BLaER1 (cell line): ENCODE data around the gene SPINK1.
"Not testable (repeated sequence)": the region's sequence is repeated elsewhere in the genome, so short reads cannot be mapped to it uniquely, and the experiment has no call there.

Experiments used
- H3K27ac ChIP-seq: shearing (Covaris generic); formaldehyde crosslinking; 2 replicates; pipeline ENCODE4 v1.8.1; 2022
- H3K27me3 ChIP-seq: shearing (Covaris generic); formaldehyde crosslinking; 2 replicates; pipeline ENCODE4 v1.8.1; 2022
- H3K36me3 ChIP-seq: shearing (Covaris generic); formaldehyde crosslinking; 2 replicates; pipeline ENCODE4 v1.8.1; 2022
- H3K4me1 ChIP-seq: shearing (Covaris generic); formaldehyde crosslinking; 2 replicates; pipeline ENCODE4 v1.8.1; 2022
- H3K4me2 ChIP-seq: shearing (Covaris generic); formaldehyde crosslinking; 2 replicates; pipeline ENCODE4 v1.8.1; 2022
- H3K4me3 ChIP-seq: shearing (Covaris generic); formaldehyde crosslinking; 2 replicates; pipeline ENCODE4 v1.8.1; 2022
- H3K9ac ChIP-seq: shearing (Covaris generic); formaldehyde crosslinking; 2 replicates; pipeline ENCODE4 v1.8.1; 2022
- H3K9me3 ChIP-seq: shearing (Covaris generic); formaldehyde crosslinking; 2 replicates; pipeline ENCODE4 v1.8.1; 2022
- H4K20me1 ChIP-seq: shearing (Covaris generic); formaldehyde crosslinking; 2 replicates; pipeline ENCODE4 v1.8.1; 2022
- Cebpa-rat ChIP-seq: shearing (Covaris generic); IDR thresholded peaks from 2 replicates; pipeline ENCODE4 v1.8.1; 2022

The SPINK1 gene, protein sequence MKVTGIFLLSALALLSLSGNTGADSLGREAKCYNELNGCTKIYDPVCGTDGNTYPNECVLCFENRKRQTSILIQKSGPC

GRCh38 chr5:147831465-147831864 is at the start of gene SPINK1:
Gene SPINK1, minus strand, starts transcription at chr5:147831671. Its CDS starts 94 bp downstream, at chr5:147831577.
- Histone ChIP-seq H3K4me3 (no peak within 1 kb of the TSS), H4K20me1 (no peaks in the 10 kb centered on the region), H3K27ac (no peak within 1 kb of the TSS), H3K36me3 (no peaks in the 10 kb centered on the region), H3K9ac (no peak within 1 kb of the TSS), H3K4me1 (no peaks in the 10 kb centered on the region), H3K9me3 (no peaks in the 10 kb centered on the region), H3K27me3 (no peaks in the 10 kb centered on the region), H3K4me2 (no peak within 1 kb of the TSS)
- TF ChIP-seq Cebpa-rat: no peak

- no peaks in the 10 kb centered on the region for H3K27me3 ChIP-seq
- no peak for TF ChIP-seq Cebpa-rat
- no peak overlapping the region for H3K9ac ChIP-seq
- H4K20me1 ChIP-seq: no peaks in the 10 kb centered on the region
- H3K27ac ChIP-seq: no peak overlapping the region
- H3K36me3 ChIP-seq: no peaks in the 10 kb centered on the region
- no peaks in the 10 kb centered on the region for H3K4me1 ChIP-seq
- H3K4me2 ChIP-seq: no peak overlapping the region
- no peak overlapping the region for H3K4me3 ChIP-seq
- H3K9me3 ChIP-seq: no peaks in the 10 kb centered on the region
These were observed 49.0 kb upstream of the SPINK1 start for GRCh38 chr5:147880487-147880886.

GRCh38 chr5:147879784-147880183 is 48.3 kb upstream of the SPINK1 start:
- no peaks in the 10 kb centered on the region for H3K36me3 ChIP-seq
- no peaks in the 10 kb centered on the region for H3K4me1 ChIP-seq
- TF ChIP-seq Cebpa-rat: no peak
- H3K27me3 ChIP-seq: no peaks in the 10 kb centered on the region
- no peak overlapping the region for H3K27ac ChIP-seq
- no peaks in the 10 kb centered on the region for H4K20me1 ChIP-seq
- no peak overlapping the region for H3K4me2 ChIP-seq
- no peak overlapping the region for H3K4me3 ChIP-seq
- H3K9ac ChIP-seq: no peak overlapping the region
- H3K9me3 ChIP-seq: no peaks in the 10 kb centered on the region

DNA sequence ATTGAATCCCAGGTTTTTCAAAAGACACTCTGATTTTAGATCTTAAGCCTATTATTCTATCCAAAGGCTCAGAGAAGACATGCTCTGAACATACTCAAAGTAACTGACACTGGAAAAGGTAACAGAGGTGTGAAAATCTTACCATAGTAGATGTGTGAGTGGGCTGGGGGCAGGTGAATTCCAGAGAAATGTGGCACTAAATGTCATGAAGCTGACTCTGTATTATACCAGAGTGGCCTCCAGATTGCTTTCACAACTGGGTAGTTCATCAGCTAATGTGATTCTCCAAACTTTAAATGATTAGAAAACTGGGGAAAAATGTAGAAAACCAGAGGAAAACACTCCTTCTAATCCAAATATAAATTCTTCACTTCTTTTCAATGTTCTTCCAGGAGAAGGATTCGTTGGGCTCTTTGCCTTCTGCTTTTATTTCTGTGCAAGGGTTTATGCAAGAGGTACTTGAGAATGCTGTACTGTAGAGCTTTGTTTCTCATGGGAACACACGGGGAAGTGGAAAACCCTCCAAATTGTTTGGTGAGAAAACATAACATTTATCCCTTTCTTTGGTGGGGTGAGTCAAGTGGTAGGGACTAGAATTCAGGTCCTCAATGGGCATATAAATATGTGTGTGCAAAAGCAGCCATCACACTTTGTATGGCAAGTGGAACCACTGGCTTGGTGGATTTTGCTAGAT is 46.7 kb upstream of the SPINK1 start, which contains the start of gene SCGB3A2:
SCGB3A2 (plus strand) TSS at position 646 of the 694 bp plus-strand sequence. CDS start 93 bp downstream, outside the sequence.
- H3K4me1 ChIP-seq: no peaks in the 10 kb centered on the region
- H3K9me3 ChIP-seq: no peaks in the 10 kb centered on the region
- no peak within 1 kb of the TSS for H3K4me2 ChIP-seq
- no peak within 1 kb of the TSS for H3K9ac ChIP-seq
- no peaks in the 10 kb centered on the region for H4K20me1 ChIP-seq
- TF ChIP-seq Cebpa-rat: no peak
- H3K27me3 ChIP-seq: no peaks in the 10 kb centered on the region
- no peaks in the 10 kb centered on the region for H3K36me3 ChIP-seq
- no peak within 1 kb of the TSS for H3K27ac ChIP-seq
- no peak within 1 kb of the TSS for H3K4me3 ChIP-seq

DNA sequence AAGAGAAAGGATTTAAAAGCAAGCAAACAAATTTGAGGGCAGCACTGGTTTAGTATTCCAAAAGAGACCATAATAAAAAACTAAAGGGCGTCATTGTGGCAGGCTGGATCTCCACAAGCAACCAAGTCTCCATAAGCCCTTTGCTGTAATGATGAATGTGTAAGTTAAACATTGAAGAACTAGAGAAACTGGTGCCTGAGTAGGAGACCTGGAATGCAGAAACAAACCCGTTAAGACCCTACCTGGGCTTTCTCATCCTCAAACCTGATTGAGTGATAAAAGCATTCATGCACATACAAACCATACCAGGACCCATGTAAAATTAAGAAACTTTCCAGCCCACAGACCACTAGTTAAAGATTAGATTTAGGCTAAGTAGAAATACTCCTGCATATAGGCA is 45.2 kb upstream of the SPINK1 start:
- Histone ChIP-seq H4K20me1 (no peaks in the 10 kb centered on the region), H3K27ac (no peak overlapping the region), H3K9me3 (no peaks in the 10 kb centered on the region), H3K4me3 (no peak overlapping the region), H3K27me3 (no peaks in the 10 kb centered on the region), H3K4me1 (no peaks in the 10 kb centered on the region), H3K4me2 (no peak overlapping the region), H3K9ac (no peak overlapping the region), H3K36me3 (no peaks in the 10 kb centered on the region)
- no peak for TF ChIP-seq Cebpa-rat

GRCh38 chr5:147876141-147876540 is 44.7 kb upstream of the SPINK1 start:
- H3K27me3 ChIP-seq: no peaks in the 10 kb centered on the region
- no peak overlapping the region for H3K4me3 ChIP-seq
- H4K20me1 ChIP-seq: no peaks in the 10 kb centered on the region
- H3K4me1 ChIP-seq: no peaks in the 10 kb centered on the region
- no peaks in the 10 kb centered on the region for H3K9me3 ChIP-seq
- no peak overlapping the region for H3K27ac ChIP-seq
- no peak for TF ChIP-seq Cebpa-rat
- H3K36me3 ChIP-seq: no peaks in the 10 kb centered on the region
- no peak overlapping the region for H3K4me2 ChIP-seq
- no peak overlapping the region for H3K9ac ChIP-seq

DNA sequence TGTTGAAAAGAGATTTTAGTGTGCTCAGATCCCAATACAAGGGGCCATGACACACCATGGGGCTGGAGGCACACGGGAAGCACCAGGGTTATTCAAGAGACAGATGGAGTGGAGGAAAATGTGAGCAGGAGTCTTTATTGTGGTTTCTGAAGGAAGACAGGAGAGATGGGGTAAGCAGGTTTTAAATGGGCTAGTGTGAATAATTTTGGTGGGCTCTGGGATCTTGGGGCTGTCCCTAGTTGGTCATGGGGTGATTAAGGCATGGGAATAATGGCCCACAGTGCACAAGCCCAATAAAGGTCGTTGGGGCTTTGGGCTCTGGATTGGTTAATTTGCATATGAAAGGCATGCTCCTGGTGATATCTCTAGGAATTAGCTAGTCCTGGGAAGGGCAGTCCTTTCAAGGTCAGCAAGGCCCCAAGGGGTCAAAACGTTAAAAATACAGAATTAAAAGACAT is 43.5 kb upstream of the SPINK1 start:
- Histone ChIP-seq H3K4me1 (no peaks in the 10 kb centered on the region), H3K9ac (no peak overlapping the region), H4K20me1 (no peaks in the 10 kb centered on the region), H3K36me3 (no peaks in the 10 kb centered on the region), H3K9me3 (no peaks in the 10 kb centered on the region), H3K27ac (no peak overlapping the region), H3K4me3 (no peak overlapping the region), H3K4me2 (no peak overlapping the region), H3K27me3 (no peaks in the 10 kb centered on the region)
- no peak for TF ChIP-seq Cebpa-rat

- H3K27ac ChIP-seq, H3K4me1 ChIP-seq, H3K27me3 ChIP-seq, H3K9ac ChIP-seq, H3K36me3 ChIP-seq, H3K4me3 ChIP-seq, H3K4me2 ChIP-seq, H4K20me1 ChIP-seq, H3K9me3 ChIP-seq: not testable (repeated sequence)
These were observed 42.8 kb upstream of the SPINK1 start for GRCh38 chr5:147874118-147874875.

DNA sequence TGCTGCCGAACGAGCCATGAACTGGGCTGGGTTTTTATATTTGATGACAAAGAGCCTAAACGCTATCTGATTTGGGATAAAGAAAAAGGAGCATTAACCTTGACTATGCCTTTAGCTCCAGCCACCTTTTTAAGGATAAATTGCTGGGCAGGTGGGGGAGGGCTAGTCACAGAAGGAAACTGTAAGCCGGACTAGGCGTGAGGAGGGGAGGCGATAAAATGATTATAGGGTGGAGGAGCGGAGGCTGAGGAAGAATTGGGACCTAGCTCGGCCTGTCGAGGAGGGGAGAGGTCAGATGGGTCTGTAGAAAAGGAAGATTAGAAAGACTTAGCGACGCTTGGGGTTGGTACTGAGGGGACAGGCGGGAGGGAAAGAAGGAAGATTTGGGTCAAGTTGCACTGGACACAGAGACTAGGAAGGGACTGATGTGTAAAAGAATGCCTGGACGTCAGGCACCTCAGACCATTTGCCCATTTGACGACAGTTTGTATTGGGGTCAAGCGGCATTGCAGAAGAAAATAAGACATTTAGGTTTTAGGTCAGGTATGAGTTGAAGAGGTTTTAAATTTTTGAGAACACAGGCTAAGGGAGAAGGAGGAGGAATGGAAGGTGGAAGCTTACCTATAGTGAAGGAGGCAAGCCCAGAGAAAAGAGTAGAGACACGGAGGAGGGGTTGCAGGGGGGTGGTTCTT is 41.4 kb upstream of the SPINK1 start:
- H3K9ac ChIP-seq, H3K27ac ChIP-seq: not testable (repeated sequence)

DNA sequence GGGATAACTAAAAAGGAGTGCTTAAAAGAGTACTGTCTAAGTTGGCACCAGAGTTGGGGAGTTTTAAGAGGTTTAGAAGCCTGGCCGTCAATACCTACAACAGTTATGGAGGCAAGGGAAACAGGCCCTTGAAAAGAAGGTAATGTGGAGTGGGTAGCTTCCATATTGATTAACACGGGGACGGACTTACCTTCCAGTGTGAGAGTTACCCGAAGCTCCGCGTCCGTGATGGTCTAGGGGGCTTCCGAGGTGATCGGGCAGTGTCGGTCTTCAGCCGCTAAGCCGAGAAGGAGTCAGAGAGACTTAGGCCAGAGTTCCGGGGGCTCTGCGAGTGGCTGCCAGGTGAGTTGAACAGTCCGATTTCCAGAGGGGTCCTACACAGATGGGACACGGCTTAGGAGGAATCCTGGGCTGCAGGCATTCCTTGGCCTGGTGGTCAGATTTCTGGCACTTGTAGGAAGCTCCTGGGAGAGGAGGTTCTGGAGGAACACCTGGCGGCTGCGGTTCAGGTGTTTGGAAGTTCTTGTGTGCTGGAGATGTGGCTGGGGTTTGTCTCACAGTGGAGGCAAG is 40.6 kb upstream of the SPINK1 start:
- H3K4me3 ChIP-seq, H3K27ac ChIP-seq: not testable (repeated sequence)

More for the DNA sequence above, 41.4 kb upstream of the SPINK1 start:
- H3K9me3 ChIP-seq, H3K4me3 ChIP-seq, H3K4me2 ChIP-seq, H3K27me3 ChIP-seq, H4K20me1 ChIP-seq, H3K4me1 ChIP-seq, H3K36me3 ChIP-seq: not testable (repeated sequence)

DNA sequence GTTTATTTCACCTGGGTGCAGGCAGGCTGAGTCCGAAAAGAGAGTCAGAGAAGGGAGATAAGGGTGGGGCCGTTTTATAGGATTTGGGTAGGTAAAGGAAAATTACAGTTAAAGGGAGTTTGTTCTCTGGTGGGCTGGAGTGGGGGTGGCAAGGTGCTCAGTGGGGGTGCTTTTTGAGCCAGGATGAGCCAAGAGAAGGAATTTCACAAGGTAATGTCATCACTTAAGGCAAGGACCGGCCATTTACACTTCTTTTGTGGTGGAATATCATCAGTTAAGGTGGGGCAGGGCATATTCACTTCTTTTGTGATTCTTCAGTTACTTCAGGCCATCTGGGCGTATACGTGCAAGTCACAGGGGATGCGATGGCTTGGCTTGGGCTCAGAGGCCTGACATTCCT is 38.4 kb upstream of the SPINK1 start:
- H3K36me3 ChIP-seq, H3K4me2 ChIP-seq, H3K27me3 ChIP-seq, H3K4me1 ChIP-seq, H3K9ac ChIP-seq, H4K20me1 ChIP-seq, H3K4me3 ChIP-seq, H3K27ac ChIP-seq, H3K9me3 ChIP-seq: not testable (repeated sequence)

More for the DNA sequence above, 40.6 kb upstream of the SPINK1 start:
- not testable (repeated sequence) for H3K36me3 ChIP-seq, H3K27me3 ChIP-seq, H4K20me1 ChIP-seq, H3K9me3 ChIP-seq, H3K4me1 ChIP-seq, H3K9ac ChIP-seq, H3K4me2 ChIP-seq
